Esophagus muscularis mucosa (tissue), 4 donors: Measurements from ENCODE around the gene CARD14. TPM values are rescaled to one million over a fixed set of nuclear protein-coding genes. Genes with fewer than 3 reads are reported as not detected.

Experiments used
- DNase-seq: peaks from one replicate; pipeline ENCODE4 v3.0.0-alpha.2; 2017; ENCODE audit errors: extremely low spot score
- H3K27ac ChIP-seq, 4 donors: fragments of 200-600 bp; sonication (generic); replicated peaks in 1 of 4; 1 replicate in 3 of 4; 2 replicates in 1 of 4; pipeline ENCODE4 v1.5.1; 2016 to 2019; ENCODE audit warnings: mild to moderate bottlenecking in 1 of 4
- H3K27me3 ChIP-seq, 4 donors: fragments of 200-600 bp; sonication (generic); one replicate each; pipeline versions ENCODE4 v1.5.1 to v1.6.0; 2016 to 2019
- H3K36me3 ChIP-seq, 4 donors: fragments of 200-600 bp; sonication (generic); one replicate each; pipeline ENCODE4 v1.5.1; 2016 to 2019
- H3K4me1 ChIP-seq, 4 donors: fragments of 200-600 bp; sonication (generic); one replicate each; pipeline ENCODE4 v1.5.1; 2016 to 2019
- H3K4me3 ChIP-seq, 4 donors: fragments of 200-600 bp; sonication (generic); 1 replicate in 2 of 4; 2 replicates in 2 of 4; pipeline ENCODE4 v1.5.1; 2016 to 2019; ENCODE audit warnings: mild to moderate bottlenecking in 4 of 4, moderate library complexity in 1 of 4
- H3K9me3 ChIP-seq, 4 donors: fragments of 200-600 bp; sonication (generic); 1 replicate in 3 of 4; 2 replicates in 1 of 4; pipeline ENCODE4 v1.5.1; 2016 to 2019
- EP300 ChIP-seq: sonication (generic); formaldehyde crosslinking; IDR thresholded peaks from one replicate; pipeline ENCODE4 v1.6.1; 2017; ENCODE audit warnings: antibody characterized with exemption
- POLR2A ChIP-seq: fragments of 450-650 bp; IDR thresholded peaks from one replicate; pipeline ENCODE4 v1.6.1; 2017; ENCODE audit warnings: antibody characterized with exemption, moderate library complexity, mild to moderate bottlenecking, low read depth
- POLR2AphosphoS5 ChIP-seq, 2 donors: sonication (generic); formaldehyde crosslinking; IDR thresholded peaks; one replicate each; pipeline ENCODE4 v1.6.1; 2017; ENCODE audit warnings: antibody characterized with exemption in 2 of 2
- WGBS: methylation state at CpG from one replicate; pipeline ENCODE4 v1.1.5; 2018; 5-methylcytosine and 5-hydroxymethylcytosine counted together
- intact Hi-C: fragments of 100-400 bp; cut with DNase I; formaldehyde crosslinking; loops from one replicate; pipeline ENCODE4 v1.15.1; 2023
- total RNA-seq, 4 donors: library from RNA; depleted of rRNA; stranded (reverse); fragments of >200 nt; gene quantifications; one replicate each; pipeline versions ENCODE4 v1.1.0 to v1.2.1, GENCODE V29; 2016
- TF ChIP-seq, protein P1 (sequence below), 3 experiments: fragments of 200-600 bp in 2 of 3; fragments of 450-650 bp in 1 of 3; sonication (generic) in 2 of 3; IDR thresholded peaks; one replicate each; pipeline ENCODE4 v1.5.1; 2017 to 2019; ENCODE audit warnings: antibody characterized with exemption in 3 of 3, mild to moderate bottlenecking in 2 of 3, moderate library complexity in 1 of 3

CARD14 gene
- total RNA-seq, 4 donors from 2014 or later = 0.23 to 0.33 (median 0.32) TPM; not detected in 1

DNA sequence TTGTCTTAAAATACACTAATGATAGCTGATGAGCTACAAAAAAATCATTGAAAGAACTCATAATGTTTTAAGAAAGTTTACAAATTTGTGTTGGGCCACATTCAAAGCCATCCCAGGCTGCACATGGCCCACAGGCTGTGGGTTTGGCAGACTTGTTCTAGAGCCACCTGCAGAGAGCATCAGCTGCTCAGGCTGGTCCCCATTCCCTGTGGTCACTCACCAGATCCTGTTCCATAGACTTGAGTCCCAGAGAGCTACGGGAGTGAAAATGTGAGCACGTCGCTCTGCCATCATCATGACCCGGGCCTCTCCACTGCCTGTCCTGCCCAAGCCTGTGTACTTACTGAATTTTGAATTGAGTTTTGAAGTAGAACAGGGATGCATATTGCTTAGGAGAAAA lies 57.3 kb downstream of the CARD14 start:
- intact Hi-C loops = no loop called here
- Histone ChIP-seq H3K9me3 (peaks cover 0 to 6% (median 2%) of the 10 kb centered on the region in 4 donors), H3K27ac (no peak overlapping the region), H3K27me3 (no peaks in the 10 kb centered on the region), H3K4me3 (no peak overlapping the region), H3K36me3 (peaks cover 13 to 82% (median 30%) of the 10 kb centered on the region in 4 donors), H3K4me1 (peaks cover 0 to 15% (median 14%) of the 10 kb centered on the region in 4 donors)
- 89% methylated on average over 4 of the region's 4 CpGs for whole genome bisulfite sequencing
- TF ChIP-seq EP300 (no peak), POLR2AphosphoS5 (IDR thresholded peaks at IDR 0.05) (no peak), POLR2A (no peak)
- TF ChIP-seq, protein P1, sequence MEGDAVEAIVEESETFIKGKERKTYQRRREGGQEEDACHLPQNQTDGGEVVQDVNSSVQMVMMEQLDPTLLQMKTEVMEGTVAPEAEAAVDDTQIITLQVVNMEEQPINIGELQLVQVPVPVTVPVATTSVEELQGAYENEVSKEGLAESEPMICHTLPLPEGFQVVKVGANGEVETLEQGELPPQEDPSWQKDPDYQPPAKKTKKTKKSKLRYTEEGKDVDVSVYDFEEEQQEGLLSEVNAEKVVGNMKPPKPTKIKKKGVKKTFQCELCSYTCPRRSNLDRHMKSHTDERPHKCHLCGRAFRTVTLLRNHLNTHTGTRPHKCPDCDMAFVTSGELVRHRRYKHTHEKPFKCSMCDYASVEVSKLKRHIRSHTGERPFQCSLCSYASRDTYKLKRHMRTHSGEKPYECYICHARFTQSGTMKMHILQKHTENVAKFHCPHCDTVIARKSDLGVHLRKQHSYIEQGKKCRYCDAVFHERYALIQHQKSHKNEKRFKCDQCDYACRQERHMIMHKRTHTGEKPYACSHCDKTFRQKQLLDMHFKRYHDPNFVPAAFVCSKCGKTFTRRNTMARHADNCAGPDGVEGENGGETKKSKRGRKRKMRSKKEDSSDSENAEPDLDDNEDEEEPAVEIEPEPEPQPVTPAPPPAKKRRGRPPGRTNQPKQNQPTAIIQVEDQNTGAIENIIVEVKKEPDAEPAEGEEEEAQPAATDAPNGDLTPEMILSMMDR (IDR thresholded peaks at IDR 0.05) = no peak
- DNase-seq = no peak

- H3K9me3 ChIP-seq = peaks cover 0 to 11% (median 7%) of the 10 kb centered on the region in 4 donors
- H3K36me3 ChIP-seq = peaks cover 13 to 87% (median 35%) of the 10 kb centered on the region in 4 donors
- 100% methylated on average over 1 of the region's 11 CpGs for WGBS
- intact Hi-C loops = no loop called here
- no peaks in the 10 kb centered on the region for H3K27me3 ChIP-seq
- H3K4me3 ChIP-seq = no peak overlapping the region
- peaks cover 0 to 11% (median 9%) of the 10 kb centered on the region in 4 donors for H3K4me1 ChIP-seq
- no peak overlapping the region for H3K27ac ChIP-seq
- TF ChIP-seq POLR2AphosphoS5 (IDR thresholded peaks at IDR 0.05) (no peak), EP300 (no peak), POLR2A (no peak)
- TF ChIP-seq, protein P1 (IDR thresholded peaks at IDR 0.05) = no peak
- DNase-seq = no peak
Observed at GRCh38 chr17:80227666-80228065, 57.8 kb downstream of the CARD14 start.

DNA sequence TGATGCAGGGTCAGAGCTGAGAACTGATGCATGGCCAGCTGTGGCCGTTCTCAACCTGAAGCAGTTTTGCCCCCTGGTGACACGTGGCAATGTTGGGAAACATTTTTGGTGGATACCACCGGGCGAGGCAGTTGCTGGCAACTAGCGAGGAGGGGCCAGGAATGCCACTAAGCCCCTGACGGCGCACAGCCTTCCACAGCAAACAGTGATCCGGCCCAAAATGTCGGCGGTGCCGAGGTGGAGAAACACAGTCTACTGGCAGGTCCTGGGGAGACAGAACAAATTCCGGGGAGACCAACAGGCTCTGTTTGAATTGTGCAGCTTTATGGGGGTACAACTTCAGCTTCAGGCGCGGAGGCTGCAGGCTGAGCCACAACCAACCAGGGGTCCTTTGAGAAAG lies 58.6 kb downstream of the CARD14 start:
- intact Hi-C loops = no loop called here
- no peak for TF ChIP-seq POLR2A
- TF ChIP-seq POLR2AphosphoS5 (IDR thresholded peaks at IDR 0.05) = no peak
- TF ChIP-seq, protein P1 (IDR thresholded peaks at IDR 0.05) = no peak
- TF ChIP-seq EP300 = no peak
- no peak overlapping the region for H3K4me3 ChIP-seq
- no peak overlapping the region for H3K27ac ChIP-seq
- H3K4me1 ChIP-seq = peaks cover 0 to 5% (median 2%) of the 10 kb centered on the region in 4 donors
- WGBS = 84% methylated on average over 14 of the region's 14 CpGs
- DNase-seq = no peak
- no peaks in the 10 kb centered on the region for H3K27me3 ChIP-seq
- peaks cover 18 to 90% (median 40%) of the 10 kb centered on the region in 4 donors for H3K36me3 ChIP-seq
- H3K9me3 ChIP-seq = peaks cover 0 to 19% (median 13%) of the 10 kb centered on the region in 4 donors

DNA sequence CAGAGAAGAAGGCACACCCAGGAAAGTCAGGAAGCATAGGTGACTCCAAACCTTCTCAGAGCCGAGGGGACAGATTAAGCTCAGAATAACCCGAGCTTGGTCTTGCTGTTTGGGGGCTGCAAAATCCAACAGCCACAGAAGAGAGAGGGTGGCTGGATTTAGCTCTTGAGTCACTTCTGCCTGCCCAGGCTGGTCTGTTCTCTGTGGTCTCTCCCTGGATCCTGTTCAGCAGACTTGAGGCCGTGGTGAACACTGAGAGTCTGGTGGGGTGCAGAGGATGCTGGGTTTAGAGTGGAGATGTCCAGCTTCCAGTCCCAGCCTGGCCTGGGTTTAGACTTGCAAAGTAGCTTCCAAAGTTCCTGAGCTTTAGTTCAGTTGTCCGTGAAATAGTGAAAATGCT lies 59.2 kb downstream of the CARD14 start:
- no peak overlapping the region for H3K4me3 ChIP-seq
- H3K4me1 ChIP-seq = no peaks in the 10 kb centered on the region
- intact Hi-C loops = no loop called here
- TF ChIP-seq, protein P1 (IDR thresholded peaks at IDR 0.05) = no peak
- no peak for TF ChIP-seq EP300
- no peak for TF ChIP-seq POLR2AphosphoS5 (IDR thresholded peaks at IDR 0.05)
- no peak for TF ChIP-seq POLR2A
- H3K27ac ChIP-seq = no peak overlapping the region
- peaks cover 18 to 92% (median 43%) of the 10 kb centered on the region in 4 donors for H3K36me3 ChIP-seq
- H3K9me3 ChIP-seq = peaks cover 0 to 20% (median 16%) of the 10 kb centered on the region in 4 donors
- no peak for DNase-seq
- H3K27me3 ChIP-seq = no peaks in the 10 kb centered on the region
- WGBS = 90% methylated on average over 4 of the region's 4 CpGs

DNA sequence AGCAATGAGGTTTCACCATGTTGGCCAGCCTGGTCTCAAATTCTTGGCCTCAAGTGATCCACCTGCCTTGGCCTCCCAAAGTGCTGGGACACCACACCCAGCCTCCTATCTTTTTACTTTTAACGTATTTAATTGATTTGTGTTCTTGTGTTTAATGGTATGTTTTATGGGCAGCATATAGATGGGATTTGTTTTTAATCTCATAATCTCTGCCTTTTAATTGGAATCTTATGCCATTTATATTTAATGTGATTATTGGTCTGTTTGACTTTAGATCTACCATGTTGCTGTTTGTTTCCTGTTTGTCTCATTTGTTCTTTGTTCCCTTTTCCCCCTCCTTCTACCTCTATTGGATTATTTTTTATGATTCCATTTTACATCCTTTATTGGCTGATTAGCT lies 62.6 kb downstream of the CARD14 start:
- H3K4me1 ChIP-seq = no peaks in the 10 kb centered on the region
- 100% methylated on average over 1 of the region's 1 CpG for WGBS
- H3K27ac ChIP-seq = no peak overlapping the region
- H3K27me3 ChIP-seq = no peaks in the 10 kb centered on the region
- no peak overlapping the region for H3K4me3 ChIP-seq
- TF ChIP-seq EP300 = no peak
- TF ChIP-seq POLR2AphosphoS5 (IDR thresholded peaks at IDR 0.05) = no peak
- TF ChIP-seq, protein P1 (IDR thresholded peaks at IDR 0.05) = no peak
- no peak for TF ChIP-seq POLR2A
- DNase-seq = no peak
- H3K36me3 ChIP-seq = peaks cover 17 to 99% (median 61%) of the 10 kb centered on the region in 4 donors
- peaks cover 0 to 20% (median 16%) of the 10 kb centered on the region in 4 donors for H3K9me3 ChIP-seq
- intact Hi-C loops = no loop called here
